Lower leg skin (tissue), 3 donors: ENCODE results near the gene PODNL1.

ENCODE experiments used
- CTCF ChIP-seq, 3 donors: fragments of 450-650 bp; IDR thresholded peaks; one replicate each; pipeline ENCODE4 v1.5.1; 2016; ENCODE audit warnings: antibody characterized with exemption in 3 of 3, mild to moderate bottlenecking in 3 of 3, moderate library complexity in 2 of 3
- POLR2A ChIP-seq, 2 donors: fragments of 450-650 bp; IDR thresholded peaks; one replicate each; pipeline ENCODE4 v1.6.1; 2016 to 2017; ENCODE audit warnings: antibody characterized with exemption in 2 of 2, mild to moderate bottlenecking in 1 of 2, moderate library complexity in 1 of 2

GRCh38 chr19:13937479-13938300 is 527 bp downstream of the PODNL1 start:
- TF ChIP-seq CTCF (IDR thresholded peaks at IDR 0.05) (no peak), POLR2A (IDR thresholded peaks at IDR 0.05) (no peak)
